SU-DHL-6 (cell line): Measurements from ENCODE around the gene OR2A12.

Experiments used
- H2AFZ ChIP-seq: fragments of 200-600 bp; sonication (generic); 2 replicates; pipeline ENCODE4 v1.6.1; 2014; ENCODE audit warnings: low read depth, mild to moderate bottlenecking, moderate library complexity, mixed read lengths, antibody characterized with exemption, low read length; ENCODE audit not compliant: severe bottlenecking
- H3F3A ChIP-seq: fragments of 200-600 bp; shearing (Covaris generic); 2 replicates; pipeline ENCODE4 v1.6.0; 2016; ENCODE audit warnings: antibody characterized with exemption, mild to moderate bottlenecking; ENCODE audit not compliant: insufficient read depth
- H3K27ac ChIP-seq: fragments of 200-600 bp; sonication (generic); 2 replicates; pipeline ENCODE4 v1.5.1; 2016; ENCODE audit warnings: low read depth, mild to moderate bottlenecking, low read length, moderate library complexity, mixed read lengths
- H3K27me3 ChIP-seq: fragments of 200-600 bp; sonication (generic), shearing (Covaris generic); 2 replicates; pipeline ENCODE4 v1.6.0; 2014; ENCODE audit warnings: mild to moderate bottlenecking, low read length
- H3K36me3 ChIP-seq: fragments of 200-600 bp; sonication (generic); 2 replicates; pipeline ENCODE4 v1.6.1; 2014; ENCODE audit warnings: mild to moderate bottlenecking, low read length, mixed read lengths
- H3K4me2 ChIP-seq: fragments of 300-600, 200-600 bp; shearing (Covaris generic), sonication (generic); 2 replicates; pipeline ENCODE4 v1.6.0; 2014; ENCODE audit warnings: low read length, low read depth, mild to moderate bottlenecking; ENCODE audit not compliant: poor library complexity, severe bottlenecking
- H3K4me3 ChIP-seq: fragments of 200-600 bp; sonication (generic); 2 replicates; pipeline ENCODE4 v1.5.1; 2014; ENCODE audit warnings: antibody characterized with exemption, low read length, mild to moderate bottlenecking, mixed read lengths; ENCODE audit not compliant: insufficient read depth, poor library complexity, severe bottlenecking
- H3K79me2 ChIP-seq: fragments of 200-600 bp; sonication (generic); 2 replicates; pipeline ENCODE4 v1.6.1; 2014; ENCODE audit warnings: mild to moderate bottlenecking, low read length, moderate library complexity; ENCODE audit not compliant: insufficient read depth
- H3K9ac ChIP-seq: fragments of 200-600 bp; sonication (generic); 2 replicates; pipeline ENCODE4 v1.7.0; 2014; ENCODE audit warnings: mild to moderate bottlenecking, low read length
- H3K9me2 ChIP-seq: fragments of 200-600 bp; sonication (generic); replicated peaks from 2 replicates; pipeline ENCODE4 v1.6.1; 2014; ENCODE audit warnings: low read length; ENCODE audit not compliant: insufficient read depth
- H3K9me3 ChIP-seq: fragments of 200-600 bp; sonication (generic); 2 replicates; pipeline ENCODE4 v1.6.1; 2014; ENCODE audit warnings: low read length, mixed read lengths; ENCODE audit not compliant: insufficient read depth
- H4K20me1 ChIP-seq: fragments of 200-600 bp; sonication (generic); 2 replicates; pipeline ENCODE4 v1.6.1; 2014; ENCODE audit warnings: low read depth, mild to moderate bottlenecking, antibody characterized with exemption, low read length, moderate library complexity, mixed read lengths
- EZH2phosphoT487 ChIP-seq: fragments of 200-600 bp; sonication (generic), shearing (Covaris generic); conservative IDR thresholded peaks from 2 replicates; pipeline ENCODE4 v1.6.1; 2018; ENCODE audit warnings: mild to moderate bottlenecking, antibody characterized with exemption, low read length, moderate library complexity, mixed read lengths
- TF ChIP-seq, protein P1 (sequence below): fragments of 200-600 bp; sonication (generic); IDR thresholded peaks from one replicate; pipeline ENCODE4 v1.5.1; 2017; ENCODE audit warnings: antibody characterized with exemption, mild to moderate bottlenecking, low read length, moderate library complexity; ENCODE audit not compliant: insufficient read depth, poor library complexity, severe bottlenecking

OR2A12 gene

GRCh38 chr7:144137501-144137900, 51.4 kb downstream of the OR2A12 start:
- Histone ChIP-seq H3K27ac (no peak overlapping the region), H3K9me3 (no peaks in the 10 kb centered on the region), H3K4me3 (no peak overlapping the region), H4K20me1 (no peaks in the 10 kb centered on the region; the same call in 1 of the 2 replicates), H3K9ac (no peak overlapping the region), H3F3A (no peaks in the 10 kb centered on the region), H3K27me3 (no peaks in the 10 kb centered on the region), H2AFZ (no peak overlapping the region), H3K79me2 (no peaks in the 10 kb centered on the region), H3K36me3 (no peaks in the 10 kb centered on the region), H3K9me2 (no peaks in the 10 kb centered on the region), H3K4me2 (no peak overlapping the region)
- TF ChIP-seq, protein P1, sequence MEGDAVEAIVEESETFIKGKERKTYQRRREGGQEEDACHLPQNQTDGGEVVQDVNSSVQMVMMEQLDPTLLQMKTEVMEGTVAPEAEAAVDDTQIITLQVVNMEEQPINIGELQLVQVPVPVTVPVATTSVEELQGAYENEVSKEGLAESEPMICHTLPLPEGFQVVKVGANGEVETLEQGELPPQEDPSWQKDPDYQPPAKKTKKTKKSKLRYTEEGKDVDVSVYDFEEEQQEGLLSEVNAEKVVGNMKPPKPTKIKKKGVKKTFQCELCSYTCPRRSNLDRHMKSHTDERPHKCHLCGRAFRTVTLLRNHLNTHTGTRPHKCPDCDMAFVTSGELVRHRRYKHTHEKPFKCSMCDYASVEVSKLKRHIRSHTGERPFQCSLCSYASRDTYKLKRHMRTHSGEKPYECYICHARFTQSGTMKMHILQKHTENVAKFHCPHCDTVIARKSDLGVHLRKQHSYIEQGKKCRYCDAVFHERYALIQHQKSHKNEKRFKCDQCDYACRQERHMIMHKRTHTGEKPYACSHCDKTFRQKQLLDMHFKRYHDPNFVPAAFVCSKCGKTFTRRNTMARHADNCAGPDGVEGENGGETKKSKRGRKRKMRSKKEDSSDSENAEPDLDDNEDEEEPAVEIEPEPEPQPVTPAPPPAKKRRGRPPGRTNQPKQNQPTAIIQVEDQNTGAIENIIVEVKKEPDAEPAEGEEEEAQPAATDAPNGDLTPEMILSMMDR = no peak
- no peak for TF ChIP-seq EZH2phosphoT487

- Histone ChIP-seq H3F3A (no peaks in the 10 kb centered on the region), H2AFZ (no peak overlapping the region), H4K20me1 (no peaks in the 10 kb centered on the region; the same call in 1 of the 2 replicates), H3K9me2 (no peaks in the 10 kb centered on the region), H3K4me3 (no peak overlapping the region), H3K27ac (no peak overlapping the region), H3K4me2 (no peak overlapping the region), H3K27me3 (no peaks in the 10 kb centered on the region), H3K9ac (no peak overlapping the region), H3K36me3 (no peaks in the 10 kb centered on the region), H3K79me2 (no peaks in the 10 kb centered on the region), H3K9me3 (no peaks in the 10 kb centered on the region)
- TF ChIP-seq, protein P1 = no peak
- no peak for TF ChIP-seq EZH2phosphoT487
Observed at GRCh38 chr7:144142187-144142586, 56.1 kb downstream of the OR2A12 start.

DNA sequence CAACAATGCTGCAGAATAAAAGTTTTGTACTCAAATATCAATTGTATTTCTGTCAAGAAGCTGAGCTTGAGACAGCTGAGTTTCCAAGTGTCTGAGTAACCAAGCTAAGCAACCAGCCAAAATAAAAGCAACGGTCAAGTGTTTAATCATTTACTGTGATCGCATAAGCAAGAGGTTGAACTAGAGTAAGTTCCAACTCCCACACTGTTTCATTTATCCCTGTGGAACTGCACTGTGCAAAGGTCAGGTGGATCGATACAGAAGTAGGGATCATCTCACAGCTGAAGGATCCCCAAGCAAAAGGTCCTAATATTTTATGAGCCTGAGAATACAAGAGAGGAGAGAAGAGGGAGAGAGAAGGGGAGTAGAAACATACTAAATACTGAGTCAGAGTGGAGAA, 58.3 kb downstream of the OR2A12 start:
- H3K27ac ChIP-seq = no peak overlapping the region
- no peaks in the 10 kb centered on the region; the same call in 1 of the 2 replicates for H4K20me1 ChIP-seq
- H3K9me3 ChIP-seq = no peaks in the 10 kb centered on the region
- H3K9me2 ChIP-seq = no peaks in the 10 kb centered on the region
- H3K9ac ChIP-seq = no peak overlapping the region
- H3K27me3 ChIP-seq = no peaks in the 10 kb centered on the region
- H3K4me3 ChIP-seq = no peak overlapping the region
- H3K36me3 ChIP-seq = no peaks in the 10 kb centered on the region
- TF ChIP-seq, protein P1 = no peak
- no peak overlapping the region for H3K4me2 ChIP-seq
- no peak overlapping the region for H2AFZ ChIP-seq
- no peaks in the 10 kb centered on the region for H3F3A ChIP-seq
- no peaks in the 10 kb centered on the region for H3K79me2 ChIP-seq
